GM19395 (cell line): Measurements from ENCODE around the gene TRAPPC2L.
"Not testable (repeated sequence)": the region's sequence is repeated elsewhere in the genome, so short reads cannot be mapped to it uniquely, and the experiment has no call there.

ENCODE experiments used
- ATAC-seq: cut with Tn5 transposase; IDR thresholded peaks from one replicate; pipeline ENCODE4 v1.9.1; 2021; ENCODE audit warnings: mild to moderate bottlenecking, moderate library complexity; ENCODE audit not compliant: unreplicated experiment

The TRAPPC2L gene

GRCh38 chr16:88817785-88818574 lies 38.9 kb upstream of the TRAPPC2L start:
- ATAC-seq = no peak

GRCh38 chr16:88818575-88818874 lies 38.4 kb upstream of the TRAPPC2L start:
- ATAC-seq = no peak

- ATAC-seq = no peak
These were observed 37.8 kb upstream of the TRAPPC2L start for GRCh38 chr16:88819126-88819525.

- no peak for ATAC-seq
These were observed 36.4 kb upstream of the TRAPPC2L start for GRCh38 chr16:88820385-88821025.

GRCh38 chr16:88821168-88821850 lies 35.6 kb upstream of the TRAPPC2L start:
- no peak for ATAC-seq

- no peak for ATAC-seq
These were observed 34.5 kb upstream of the TRAPPC2L start for GRCh38 chr16:88822281-88823040.

- ATAC-seq = not testable (repeated sequence)
These were observed 33.3 kb upstream of the TRAPPC2L start for GRCh38 chr16:88823646-88824045.

GRCh38 chr16:88824256-88825077 lies 32.5 kb upstream of the TRAPPC2L start:
- no peak for ATAC-seq

- no peak for ATAC-seq
These were observed 31.8 kb upstream of the TRAPPC2L start for GRCh38 chr16:88825146-88825545.

GRCh38 chr16:88826070-88826840 lies 30.7 kb upstream of the TRAPPC2L start:
- no peak for ATAC-seq

- no peak for ATAC-seq
These were observed 29.2 kb upstream of the TRAPPC2L start for GRCh38 chr16:88827727-88828126.

GRCh38 chr16:88828711-88829110 lies 28.2 kb upstream of the TRAPPC2L start:
- ATAC-seq = no peak

GRCh38 chr16:88830258-88830657 lies 26.7 kb upstream of the TRAPPC2L start:
- no peak for ATAC-seq

- no peak for ATAC-seq
These were observed 26.1 kb upstream of the TRAPPC2L start for GRCh38 chr16:88830783-88831182.

GRCh38 chr16:88831838-88832237 lies 25.1 kb upstream of the TRAPPC2L start:
- ATAC-seq = no peak

GRCh38 chr16:88833086-88833485 lies 23.8 kb upstream of the TRAPPC2L start:
- no peak for ATAC-seq

- no peak for ATAC-seq
These were observed 22.3 kb upstream of the TRAPPC2L start for GRCh38 chr16:88834670-88835069.

GRCh38 chr16:88835383-88835782 lies 21.5 kb upstream of the TRAPPC2L start:
- no peak for ATAC-seq

- ATAC-seq = no peak
These were observed 21.1 kb upstream of the TRAPPC2L start for GRCh38 chr16:88835818-88836217.

- ATAC-seq = no peak
These were observed 20.1 kb upstream of the TRAPPC2L start for GRCh38 chr16:88836791-88837190.
